CD1c-positive myeloid dendritic cell (primary cell): ENCODE measurements around the gene KCNE2.
A peak's percentile ranks its signal among the peaks of the same experiment; 100 is the strongest.
"Not testable (repeated sequence)": the region's sequence is repeated elsewhere in the genome, so short reads cannot be mapped to it uniquely, and the experiment has no call there.

Source experiments
- DNase-seq: peaks from one replicate; pipeline ENCODE4 v3.0.0-alpha.2; 2016; ENCODE audit errors: extremely low spot score

Gene KCNE2

GRCh38 chr21:34353182-34353581, 10.6 kb upstream of the KCNE2 start:
- DNase-seq = no peak

GRCh38 chr21:34354836-34355235, 9.0 kb upstream of the KCNE2 start:
- no peak for DNase-seq

- DNase-seq = no peak
Observed at GRCh38 chr21:34355570-34355969, 8.2 kb upstream of the KCNE2 start.

GRCh38 chr21:34357889-34358288, 5.9 kb upstream of the KCNE2 start:
- DNase-seq = no peak

- no peak for DNase-seq
Observed at GRCh38 chr21:34358866-34359265, 4.9 kb upstream of the KCNE2 start.

GRCh38 chr21:34360488-34361241, 3.1 kb upstream of the KCNE2 start:
- no peak for DNase-seq

- DNase-seq = no peak
Observed at GRCh38 chr21:34362136-34362444, 1.7 kb upstream of the KCNE2 start.

GRCh38 chr21:34362670-34363069, 1.1 kb upstream of the KCNE2 start:
- DNase-seq = peak; percentile 1

GRCh38 chr21:34364921-34365320, 1.1 kb downstream of the KCNE2 start:
- DNase-seq = no peak

GRCh38 chr21:34365809-34366208, 2.0 kb downstream of the KCNE2 start:
- DNase-seq = no peak

GRCh38 chr21:34367320-34367935, 3.6 kb downstream of the KCNE2 start:
- peak; percentile 65 for DNase-seq

- no peak for DNase-seq
Observed at GRCh38 chr21:34369741-34370140, 5.9 kb downstream of the KCNE2 start.

- DNase-seq = no peak
Observed at GRCh38 chr21:34372321-34372720, 8.5 kb downstream of the KCNE2 start.

- DNase-seq = not testable (repeated sequence)
Observed at GRCh38 chr21:34374462-34374861, 10.7 kb downstream of the KCNE2 start.

GRCh38 chr21:34374940-34375618, 11.3 kb downstream of the KCNE2 start, which contains the start of gene SMIM11:
SMIM11 (plus strand) TSS chr21:34375507; CDS start chr21:34379505, 3,998 bp downstream.
- not testable (repeated sequence) for DNase-seq

- DNase-seq = not testable (repeated sequence)
Observed at GRCh38 chr21:34375619-34375972, 11.8 kb downstream of the KCNE2 start.

GRCh38 chr21:34383138-34383537, 19.3 kb downstream of the KCNE2 start:
- not testable (repeated sequence) for DNase-seq

GRCh38 chr21:34383724-34384415, 20.1 kb downstream of the KCNE2 start:
- not testable (repeated sequence) for DNase-seq

- not testable (repeated sequence) for DNase-seq
Observed at GRCh38 chr21:34400522-34400921, 36.7 kb downstream of the KCNE2 start.

- DNase-seq = not testable (repeated sequence)
Observed at GRCh38 chr21:34404742-34405141, 40.9 kb downstream of the KCNE2 start.

GRCh38 chr21:34405686-34406085, 41.9 kb downstream of the KCNE2 start:
- not testable (repeated sequence) for DNase-seq

- DNase-seq = not testable (repeated sequence)
Observed at GRCh38 chr21:34406102-34406501, 42.3 kb downstream of the KCNE2 start.
